ENCODE measurements around the gene KLK12.

DNA sequence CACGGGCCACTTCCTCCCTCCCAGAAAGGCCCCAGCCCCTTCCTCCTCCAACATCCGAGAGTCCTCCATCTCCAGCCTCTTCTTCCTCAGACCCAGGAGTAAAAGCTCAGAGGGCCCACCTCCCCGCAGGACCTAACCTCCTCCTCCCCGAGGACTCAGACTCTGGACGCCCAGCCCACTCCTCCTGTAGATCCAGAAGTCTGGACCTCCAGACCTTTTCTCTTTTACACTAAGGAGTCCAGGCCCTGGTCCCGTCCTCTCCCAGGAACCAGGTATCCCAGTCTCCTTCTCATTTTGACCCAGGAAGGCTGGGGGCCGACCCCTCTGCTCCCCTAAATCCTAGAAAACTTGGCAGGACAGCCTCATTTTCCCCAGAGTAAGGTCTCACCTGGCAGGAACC lies 31.5 kb downstream of the KLK12 start:
- TF ChIP-seq, protein P1, sequence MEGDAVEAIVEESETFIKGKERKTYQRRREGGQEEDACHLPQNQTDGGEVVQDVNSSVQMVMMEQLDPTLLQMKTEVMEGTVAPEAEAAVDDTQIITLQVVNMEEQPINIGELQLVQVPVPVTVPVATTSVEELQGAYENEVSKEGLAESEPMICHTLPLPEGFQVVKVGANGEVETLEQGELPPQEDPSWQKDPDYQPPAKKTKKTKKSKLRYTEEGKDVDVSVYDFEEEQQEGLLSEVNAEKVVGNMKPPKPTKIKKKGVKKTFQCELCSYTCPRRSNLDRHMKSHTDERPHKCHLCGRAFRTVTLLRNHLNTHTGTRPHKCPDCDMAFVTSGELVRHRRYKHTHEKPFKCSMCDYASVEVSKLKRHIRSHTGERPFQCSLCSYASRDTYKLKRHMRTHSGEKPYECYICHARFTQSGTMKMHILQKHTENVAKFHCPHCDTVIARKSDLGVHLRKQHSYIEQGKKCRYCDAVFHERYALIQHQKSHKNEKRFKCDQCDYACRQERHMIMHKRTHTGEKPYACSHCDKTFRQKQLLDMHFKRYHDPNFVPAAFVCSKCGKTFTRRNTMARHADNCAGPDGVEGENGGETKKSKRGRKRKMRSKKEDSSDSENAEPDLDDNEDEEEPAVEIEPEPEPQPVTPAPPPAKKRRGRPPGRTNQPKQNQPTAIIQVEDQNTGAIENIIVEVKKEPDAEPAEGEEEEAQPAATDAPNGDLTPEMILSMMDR (IDR thresholded peaks at IDR 0.05), result no peak
- no peak for TF ChIP-seq POLR2A (IDR thresholded peaks at IDR 0.05)

All from heart left ventricle (tissue), 13 donors.